ENCODE measurements around the gene DEPDC1B. TPM values are rescaled to one million over a fixed set of nuclear protein-coding genes. Genes with fewer than 3 reads are reported as not detected.
"Not testable (repeated sequence)": the region's sequence is repeated elsewhere in the genome, so short reads cannot be mapped to it uniquely, and the experiment has no call there.

The DEPDC1B gene
- total and polyA plus RNA-seq, 2 experiments from 2014 or later: 1.8 to 15.7 TPM

DNA sequence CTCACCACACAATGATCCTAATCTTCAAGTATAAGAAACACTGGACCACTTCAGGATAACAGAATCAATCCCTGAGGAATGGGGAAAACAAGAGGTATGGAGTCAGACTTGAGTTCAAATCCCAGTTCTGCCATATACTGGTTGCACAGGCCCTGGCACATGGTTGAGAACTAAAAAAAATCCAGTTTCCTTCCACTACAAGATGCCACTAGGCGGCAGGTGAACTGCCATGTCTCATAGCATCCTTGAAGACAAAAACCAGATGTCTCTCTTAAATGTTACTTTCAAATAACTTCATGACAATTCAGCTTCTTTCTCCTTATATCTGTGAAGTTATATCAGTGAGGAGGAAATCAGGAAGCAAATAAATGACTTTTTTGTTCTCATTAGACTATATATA lies 11.0 kb downstream of the DEPDC1B start:
- TF ChIP-seq CTCF (IDR thresholded peaks at IDR 0.05; ENCODE audit: low read depth, low read length): no peak

DNA sequence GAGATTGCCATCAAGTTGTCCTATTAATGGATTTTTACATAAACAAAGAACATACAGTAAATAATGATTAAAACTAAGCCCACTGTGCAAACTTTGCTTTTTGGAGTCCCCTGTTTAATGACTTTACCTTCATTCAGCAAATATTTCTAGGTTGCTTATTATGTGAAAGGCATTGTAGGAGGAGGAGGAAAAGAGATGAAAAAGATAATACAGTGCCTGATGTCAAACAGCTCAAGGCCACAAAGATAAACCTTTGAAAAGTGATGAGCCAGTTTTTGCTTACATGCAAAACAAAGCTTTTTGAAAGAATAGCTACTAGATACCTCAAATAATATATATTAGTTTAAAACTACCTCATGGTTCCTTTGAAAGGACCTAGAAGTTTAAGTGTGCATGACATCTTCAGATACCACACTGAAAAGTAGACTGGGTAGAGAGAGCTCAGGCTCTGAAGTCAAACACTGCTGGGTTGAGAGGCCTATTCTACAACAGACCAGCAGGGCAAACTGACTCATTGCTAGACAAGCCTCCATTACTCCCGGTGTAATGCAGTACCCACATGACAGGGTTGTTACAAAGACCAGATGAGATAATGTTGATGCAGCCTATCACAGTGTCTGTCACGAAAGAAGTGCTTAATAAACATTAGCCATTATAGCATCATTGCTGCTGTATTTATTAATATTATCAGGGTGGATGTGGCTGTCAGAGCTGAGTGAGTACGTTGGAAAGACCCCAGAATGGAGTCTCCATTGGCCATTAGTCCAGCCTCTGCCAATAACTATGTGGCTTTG lies 11.8 kb downstream of the DEPDC1B start:
- no peaks in the 10 kb centered on the region for H3K9me3 ChIP-seq (ENCODE audit: low read depth)

More for the DNA sequence above, 11.0 kb downstream of the DEPDC1B start:
- H3K9me3 ChIP-seq (ENCODE audit: low read depth): no peaks in the 10 kb centered on the region
- no peaks in the 10 kb centered on the region for H3K36me3 ChIP-seq
- H3K4me1 ChIP-seq (ENCODE audit: low read depth): no peaks in the 10 kb centered on the region
- H3K4me3 ChIP-seq: no peak overlapping the region
- no peaks in the 10 kb centered on the region for H3K27me3 ChIP-seq
- no peak for DNase-seq (ENCODE audit: low read depth in 1 of 2, low spot score in 1 of 2)
- H3K27ac ChIP-seq: no peak overlapping the region

DNA sequence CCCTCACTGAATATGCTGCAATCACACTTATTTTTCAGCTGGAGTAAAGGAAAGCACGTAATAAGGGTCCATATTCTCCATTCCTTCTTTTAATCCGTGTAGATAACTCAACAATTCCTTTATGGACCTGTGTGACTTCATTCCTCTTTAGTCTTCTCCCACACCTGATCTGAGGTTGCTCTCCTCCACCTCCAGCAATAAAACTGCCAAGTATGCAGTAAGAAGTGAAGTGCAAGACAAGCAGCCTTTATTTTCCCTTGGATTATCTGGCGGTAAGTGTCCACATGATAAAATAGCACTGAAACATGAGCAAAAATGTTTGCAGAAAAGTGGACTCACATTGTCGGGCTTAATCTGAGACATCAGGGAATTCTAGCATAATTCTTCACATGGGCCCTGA lies 13.8 kb downstream of the DEPDC1B start:
- TF ChIP-seq CTCF (IDR thresholded peaks at IDR 0.05; ENCODE audit: low read depth, low read length): no peak
- Histone ChIP-seq H3K27ac (no peak overlapping the region), H3K4me3 (no peak overlapping the region), H3K4me1 (ENCODE audit: low read depth) (no peaks in the 10 kb centered on the region), H3K36me3 (no peaks in the 10 kb centered on the region), H3K9me3 (ENCODE audit: low read depth) (no peaks in the 10 kb centered on the region), H3K27me3 (no peaks in the 10 kb centered on the region)
- no peak for DNase-seq (ENCODE audit: low read depth in 1 of 2, low spot score in 1 of 2)

More for the DNA sequence above, 11.8 kb downstream of the DEPDC1B start:
- no peak overlapping the region for H3K4me3 ChIP-seq
- no peak overlapping the region for H3K27ac ChIP-seq
- H3K27me3 ChIP-seq: no peaks in the 10 kb centered on the region
- peak; percentile 53 for TF ChIP-seq CTCF (IDR thresholded peaks at IDR 0.05; ENCODE audit: low read depth, low read length)
- peak in 1 of 2 donors; percentile 69 for DNase-seq (ENCODE audit: low read depth in 1 of 2, low spot score in 1 of 2)
- H3K4me1 ChIP-seq (ENCODE audit: low read depth): no peaks in the 10 kb centered on the region
- H3K36me3 ChIP-seq: no peaks in the 10 kb centered on the region

- Histone ChIP-seq H3K4me3 (no peak overlapping the region), H3K9me3 (ENCODE audit: low read depth) (no peaks in the 10 kb centered on the region), H3K4me1 (ENCODE audit: low read depth) (no peaks in the 10 kb centered on the region), H3K27me3 (no peaks in the 10 kb centered on the region), H3K27ac (no peak overlapping the region), H3K36me3 (no peaks in the 10 kb centered on the region)
- TF ChIP-seq CTCF (IDR thresholded peaks at IDR 0.05; ENCODE audit: low read depth, low read length): no peak
- DNase-seq (ENCODE audit: low read depth in 1 of 2, low spot score in 1 of 2): no peak
Observed at GRCh38 chr5:60685700-60686099, 14.3 kb downstream of the DEPDC1B start.

- Histone ChIP-seq H3K27me3 (no peaks in the 10 kb centered on the region), H3K9me3 (ENCODE audit: low read depth) (no peaks in the 10 kb centered on the region), H3K4me3 (no peak overlapping the region), H3K36me3 (no peaks in the 10 kb centered on the region), H3K4me1 (ENCODE audit: low read depth) (no peaks in the 10 kb centered on the region), H3K27ac (no peak overlapping the region)
- no peak for TF ChIP-seq CTCF (IDR thresholded peaks at IDR 0.05; ENCODE audit: low read depth, low read length)
- no peak for DNase-seq (ENCODE audit: low read depth in 1 of 2, low spot score in 1 of 2)
Observed at GRCh38 chr5:60685028-60685427, 14.9 kb downstream of the DEPDC1B start.

GRCh38 chr5:60682007-60682406 lies 18.0 kb downstream of the DEPDC1B start:
- not testable (repeated sequence) for DNase-seq (ENCODE audit: low read depth in 1 of 2, low spot score in 1 of 2); H3K27me3 ChIP-seq; H3K36me3 ChIP-seq; H3K4me1 ChIP-seq (ENCODE audit: low read depth); H3K4me3 ChIP-seq; H3K27ac ChIP-seq; H3K9me3 ChIP-seq (ENCODE audit: low read depth)

All from cardiac muscle cell (in vitro differentiated cells and primary cell).